Natural killer cell (primary cell): ENCODE results near the gene KIAA0586. TPM values are rescaled to one million over a fixed set of nuclear protein-coding genes. Genes with fewer than 3 reads are reported as not detected.
A peak's percentile ranks its signal among the peaks of the same experiment; 100 is the strongest.

Source experiments
- ATAC-seq, 3 donors: fragments of 150-1000 bp in 2 of 3; fragments of 200-7000 bp in 1 of 3; cut with Tn5 transposase; 1 replicate in 1 of 3; 2 replicates in 2 of 3; pipeline ENCODE4 v1.10.0; 2021; ENCODE audit warnings: mild to moderate bottlenecking in 2 of 3, moderate library complexity in 2 of 3
- DNase-seq, 2 donors: peaks; one replicate each; pipeline versions ENCODE4 v3.0.0 to v3.0.0-alpha.2; 2013 to 2021; ENCODE audit warnings: mixed read lengths in 1 of 2
- H3K27ac ChIP-seq: one replicate; pipeline ENCODE4 v1.5.1; 2013; ENCODE audit warnings: mild to moderate bottlenecking, low read length
- H3K27me3 ChIP-seq: one replicate; pipeline ENCODE4 v1.6.1; 2013; ENCODE audit warnings: low read length; ENCODE audit not compliant: control insufficient read depth, insufficient read depth
- H3K36me3 ChIP-seq: one replicate; pipeline ENCODE4 v1.6.1; 2013; ENCODE audit warnings: low read length; ENCODE audit not compliant: control insufficient read depth, insufficient read depth
- H3K4me1 ChIP-seq: one replicate; pipeline ENCODE4 v1.6.1; 2013; ENCODE audit warnings: low read length; ENCODE audit not compliant: control insufficient read depth, insufficient read depth
- H3K4me3 ChIP-seq: one replicate; pipeline ENCODE4 v1.5.1; 2013; ENCODE audit warnings: low read length
- H3K9me3 ChIP-seq: one replicate; pipeline ENCODE4 v1.6.1; 2013; ENCODE audit warnings: low read length; ENCODE audit not compliant: control insufficient read depth, insufficient read depth
- H3K27ac Mint-ChIP-seq, 2 donors: one replicate each; pipeline ENCODE4 v1.8.0; 2022; ENCODE audit warnings: mild to moderate bottlenecking in 2 of 2, mixed read lengths in 2 of 2, moderate library complexity in 1 of 2
- H3K27me3 Mint-ChIP-seq, 2 donors: one replicate each; pipeline ENCODE4 v1.8.0; 2022; ENCODE audit warnings: low read depth in 2 of 2, mixed read lengths in 2 of 2
- H3K36me3 Mint-ChIP-seq: one replicate; pipeline ENCODE4 v1.8.0; 2022; ENCODE audit warnings: mixed read lengths
- H3K4me1 Mint-ChIP-seq, 2 donors: one replicate each; pipeline ENCODE4 v1.8.0; 2022; ENCODE audit warnings: mixed read lengths in 2 of 2
- H3K4me3 Mint-ChIP-seq: one replicate; pipeline ENCODE4 v1.8.0; 2022; ENCODE audit warnings: mild to moderate bottlenecking, moderate library complexity, mixed read lengths
- H3K9me3 Mint-ChIP-seq, 2 donors: one replicate each; pipeline ENCODE4 v1.8.0; 2022; ENCODE audit warnings: mixed read lengths in 2 of 2
- CTCF ChIP-seq: fragments of 200-600 bp; IDR thresholded peaks from one replicate; pipeline ENCODE4 v1.8.0; 2022; ENCODE audit warnings: antibody characterized with exemption
- WGBS: methylation state at CpG from one replicate; pipeline ENCODE4 v1.1.7; 2013; ENCODE audit warnings: missing lambda C conversion rate; ENCODE audit not compliant: insufficient coverage; 5-methylcytosine and 5-hydroxymethylcytosine counted together
- intact Hi-C: fragments of 100-400 bp; cut with micrococcal nuclease; formaldehyde crosslinking; loops from one replicate; pipeline ENCODE4 v1.14.2; 2022
- total RNA-seq, 4 donors: library from RNA; stranded (reverse); fragments of 120-200 nt in 1 of 4; gene quantifications; one replicate each; pipeline versions ENCODE4 v1.2.3 to v1.2.4, GENCODE V29; 2013 to 2022

Gene KIAA0586
- total RNA-seq, 3 donors from 2014 or later (not counting 1 experiment from before 2014, with no cell fraction given), result 19.6 to 30.1 (median 28.3) TPM

DNA sequence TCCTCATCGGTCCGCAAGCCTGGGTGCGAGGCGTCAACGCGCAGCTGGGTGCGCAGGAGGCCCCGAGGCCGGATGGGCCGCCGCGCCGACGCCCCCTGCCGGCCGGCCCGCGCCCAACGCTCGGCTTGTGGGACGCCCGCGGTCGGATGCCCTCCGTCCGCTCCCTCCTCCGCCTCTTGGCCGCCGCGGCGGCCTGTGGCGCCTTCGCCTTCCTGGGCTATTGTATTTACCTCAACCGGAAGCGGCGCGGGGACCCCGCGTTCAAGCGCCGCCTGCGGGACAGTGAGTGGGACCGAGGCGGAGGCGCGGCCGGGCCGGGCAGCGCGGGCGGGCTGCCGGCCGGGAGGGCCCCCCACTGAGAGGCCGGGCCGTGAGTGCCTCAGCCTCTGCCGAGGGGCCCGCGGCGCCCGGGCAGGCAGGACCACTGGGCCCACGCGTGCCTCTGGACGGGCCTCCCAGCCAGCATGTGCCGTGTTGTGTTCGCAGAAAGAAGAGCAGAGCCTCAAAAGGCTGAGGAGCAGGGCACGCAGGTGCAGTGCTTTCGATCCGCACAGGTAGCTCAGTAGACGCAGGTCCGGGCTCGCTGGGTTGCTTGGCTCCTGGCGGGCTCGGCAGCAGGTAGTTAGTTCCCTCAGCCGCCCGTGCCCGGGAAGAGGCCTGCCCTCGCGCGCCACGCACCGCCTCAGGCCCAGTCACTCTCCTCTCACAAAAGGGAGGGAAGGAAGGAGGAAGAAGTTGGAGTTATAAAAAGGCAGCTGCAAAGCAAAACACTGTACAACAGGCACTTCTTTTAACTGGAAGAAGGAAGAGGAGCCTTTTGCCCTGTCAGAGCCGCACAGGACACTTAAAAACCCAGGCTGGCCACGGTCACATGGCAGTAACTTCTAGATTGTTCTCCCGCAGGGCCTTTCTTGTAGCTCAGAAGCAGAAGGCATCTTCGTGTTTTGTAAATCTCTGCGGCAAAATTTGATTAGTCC is 31.4 kb upstream of the KIAA0586 start, which contains the start of gene TOMM20L:
TSS of gene TOMM20L (plus strand) at position 119 of the 977 bp plus-strand sequence. CDS start at position 147, 28 bp downstream.
- no peaks in the 10 kb centered on the region for H3K27me3 ChIP-seq
- H3K4me1 Mint-ChIP-seq, result peaks cover 5 to 17% of the 10 kb centered on the region in 2 donors
- ATAC-seq (peak; percentile 91 to 92 (median 92)), DNase-seq (peak; percentile 78 to 84)
- H3K27me3 Mint-ChIP-seq, result no peaks in the 10 kb centered on the region
- H3K4me3 Mint-ChIP-seq, result peak within 1 kb of the TSS; percentile 87
- H3K36me3 ChIP-seq, result no peaks in the 10 kb centered on the region
- H3K9me3 ChIP-seq, result no peaks in the 10 kb centered on the region
- no peaks in the 10 kb centered on the region for H3K9me3 Mint-ChIP-seq
- TF ChIP-seq CTCF, result peak; percentile 88
- H3K4me3 ChIP-seq, result peak within 1 kb of the TSS; percentile 67
- 7% methylated on average over 80 of the region's 86 CpGs for WGBS
- H3K27ac ChIP-seq, result peak within 1 kb of the TSS; percentile 81
- H3K4me1 ChIP-seq, result peaks cover 15% of the 10 kb centered on the region
- no peaks in the 10 kb centered on the region for H3K36me3 Mint-ChIP-seq
- H3K27ac Mint-ChIP-seq, result peak within 1 kb of the TSS; percentile 77 to 86
- intact Hi-C loops, result loop anchor here (10.0 kb wide), 2 partner anchors 151 to 291 kb away; partner anchors contain the start of gene PSMA3

DNA sequence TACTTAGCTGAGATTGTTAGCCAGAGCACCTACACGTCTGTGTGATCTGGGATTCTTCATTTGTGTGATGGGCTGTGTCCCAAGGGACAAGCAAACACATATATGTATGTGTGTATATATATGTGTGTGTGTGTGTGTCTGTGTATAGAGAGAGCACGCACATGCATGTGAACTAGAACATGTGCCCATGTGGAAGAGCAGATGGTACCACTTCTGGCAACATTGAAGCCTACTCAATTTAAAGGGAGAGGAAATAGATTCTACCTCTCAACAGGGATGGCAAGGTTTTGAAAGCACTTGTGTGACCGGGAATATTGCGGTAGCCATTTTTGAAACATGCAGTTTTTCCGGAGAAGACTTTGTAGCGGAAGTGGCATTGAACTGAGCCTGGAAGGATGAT is 30.4 kb upstream of the KIAA0586 start:
- no peak for TF ChIP-seq CTCF
- peaks cover 15% of the 10 kb centered on the region for H3K4me1 ChIP-seq
- no peak overlapping the region for H3K4me3 ChIP-seq
- H3K9me3 Mint-ChIP-seq, result no peaks in the 10 kb centered on the region
- peak in 1 of 2 donors; percentile 7 for DNase-seq
- 94% methylated on average over 6 of the region's 6 CpGs for WGBS
- H3K27me3 ChIP-seq, result no peaks in the 10 kb centered on the region
- no peaks in the 10 kb centered on the region for H3K9me3 ChIP-seq
- no peaks in the 10 kb centered on the region for H3K36me3 ChIP-seq
- no peaks in the 10 kb centered on the region for H3K27me3 Mint-ChIP-seq
- no peak overlapping the region for H3K27ac ChIP-seq
- intact Hi-C loops, result loop anchor here (10.0 kb wide), 2 partner anchors 152 to 292 kb away; partner anchors contain the start of gene PSMA3
- H3K27ac Mint-ChIP-seq, result peak overlapping the region; percentile 1 to 86
- no peaks in the 10 kb centered on the region for H3K36me3 Mint-ChIP-seq
- peaks cover 5 to 17% of the 10 kb centered on the region in 2 donors for H3K4me1 Mint-ChIP-seq
- no peak for ATAC-seq
- H3K4me3 Mint-ChIP-seq, result peak overlapping the region; percentile 65

DNA sequence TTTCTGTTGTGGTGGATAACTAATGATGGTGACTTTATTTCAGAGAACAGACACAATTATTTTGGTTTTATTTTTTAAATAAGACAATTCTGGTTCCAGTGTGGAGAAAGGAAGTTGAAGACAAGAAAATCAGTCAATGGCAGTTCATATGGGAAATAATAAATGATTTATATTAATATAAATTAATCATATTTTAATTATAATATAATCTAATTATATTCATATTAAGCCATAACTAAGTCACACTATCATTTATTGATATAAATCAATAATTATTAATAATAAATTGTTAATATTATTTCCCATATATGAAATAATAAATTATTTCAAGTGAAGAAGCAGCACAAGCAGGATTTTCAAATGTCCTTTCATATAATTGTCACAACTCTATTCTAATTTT is 29.0 kb upstream of the KIAA0586 start:
- DNase-seq (no peak), ATAC-seq (no peak)
- H3K27me3 ChIP-seq, result no peaks in the 10 kb centered on the region
- Mint-ChIP-seq H3K27ac (no peak overlapping the region), H3K9me3 (no peaks in the 10 kb centered on the region), H3K27me3 (no peaks in the 10 kb centered on the region), H3K36me3 (no peaks in the 10 kb centered on the region), H3K4me3 (no peak overlapping the region), H3K4me1 (peaks cover 5 to 17% of the 10 kb centered on the region in 2 donors)
- H3K9me3 ChIP-seq, result no peaks in the 10 kb centered on the region
- intact Hi-C loops, result loop anchor here (10.0 kb wide), 2 partner anchors 154 to 294 kb away; partner anchors contain the start of gene PSMA3
- no peak overlapping the region for H3K27ac ChIP-seq
- H3K36me3 ChIP-seq, result no peaks in the 10 kb centered on the region
- peaks cover 15% of the 10 kb centered on the region for H3K4me1 ChIP-seq
- no peak overlapping the region for H3K4me3 ChIP-seq
- no peak for TF ChIP-seq CTCF
